T-helper 1 cell (primary cell): ENCODE measurements around the gene USP17L24.
"Not testable (repeated sequence)": the region's sequence is repeated elsewhere in the genome, so short reads cannot be mapped to it uniquely, and the experiment has no call there.

Experiments used
- DNase-seq, 5 donors: peaks; one replicate each; pipeline ENCODE4 v3.0.0-alpha.2; 2012 to 2020
- total RNA-seq, 4 donors: gene quantifications; one replicate each; lab custom pipeline; 2026; lab: John Stamatoyannopoulos, UW

Gene USP17L24, protein sequence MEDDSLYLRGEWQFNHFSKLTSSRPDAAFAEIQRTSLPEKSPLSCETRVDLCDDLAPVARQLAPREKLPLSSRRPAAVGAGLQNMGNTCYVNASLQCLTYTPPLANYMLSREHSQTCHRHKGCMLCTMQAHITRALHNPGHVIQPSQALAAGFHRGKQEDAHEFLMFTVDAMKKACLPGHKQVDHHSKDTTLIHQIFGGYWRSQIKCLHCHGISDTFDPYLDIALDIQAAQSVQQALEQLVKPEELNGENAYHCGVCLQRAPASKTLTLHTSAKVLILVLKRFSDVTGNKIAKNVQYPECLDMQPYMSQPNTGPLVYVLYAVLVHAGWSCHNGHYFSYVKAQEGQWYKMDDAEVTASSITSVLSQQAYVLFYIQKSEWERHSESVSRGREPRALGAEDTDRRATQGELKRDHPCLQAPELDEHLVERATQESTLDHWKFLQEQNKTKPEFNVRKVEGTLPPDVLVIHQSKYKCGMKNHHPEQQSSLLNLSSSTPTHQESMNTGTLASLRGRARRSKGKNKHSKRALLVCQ
- total RNA-seq: 0 reads per million in 4 donors

DNA sequence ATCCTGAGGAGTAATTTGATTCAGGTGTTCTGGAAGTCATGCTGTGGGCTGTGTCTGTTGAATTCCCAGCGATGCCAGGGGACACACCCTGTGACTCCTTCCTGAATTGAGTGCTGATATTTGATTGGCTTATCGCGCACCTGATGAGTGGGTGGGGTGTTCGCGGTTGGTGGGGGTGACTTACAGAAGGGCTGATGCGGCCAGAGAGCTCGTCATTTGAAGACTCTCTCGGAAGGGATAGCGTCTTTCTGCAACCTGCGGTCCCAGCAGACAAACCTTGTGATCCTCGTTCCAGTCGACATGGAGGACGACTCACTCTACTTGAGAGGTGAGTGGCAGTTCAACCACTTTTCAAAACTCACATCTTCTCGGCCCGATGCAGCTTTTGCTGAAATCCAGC is at the start of gene USP17L24:
Gene USP17L24, plus strand, starts transcription at position 301 of the 400 bp plus-strand sequence. Its CDS starts 0 bp downstream, at position 301.
- not testable (repeated sequence) for DNase-seq

DNA sequence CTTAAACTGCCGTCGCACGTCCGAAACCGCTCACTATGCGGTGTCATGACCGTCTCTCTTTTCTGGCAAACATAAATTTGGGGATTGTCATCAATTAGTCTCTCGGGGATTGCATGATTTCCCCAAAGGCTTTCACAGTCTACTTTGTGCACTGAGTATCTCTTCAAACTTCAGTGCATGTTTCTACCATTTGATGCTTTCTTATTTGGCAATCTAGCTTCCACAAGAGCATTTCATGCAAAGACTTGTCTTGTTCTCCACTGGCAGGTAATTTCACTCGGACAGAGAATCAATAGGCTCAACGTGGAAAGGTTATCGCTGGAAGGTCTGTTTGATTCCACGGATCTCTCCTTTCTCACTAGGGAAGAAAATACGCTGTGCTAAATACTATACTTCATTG is 774 bp upstream of the USP17L24 start:
- DNase-seq: not testable (repeated sequence)

GRCh38 chr4:9329611-9330010 is 4.6 kb downstream of the USP17L24 start, which contains the start of gene USP17L25:
Gene USP17L25, plus strand, starts transcription at chr4:9329911. Its CDS starts 0 bp downstream, at chr4:9329911.
- DNase-seq: not testable (repeated sequence)

GRCh38 chr4:9334358-9334757 is 9.4 kb downstream of the USP17L24 start, which contains the start of gene USP17L26:
Gene USP17L26, plus strand, starts transcription at chr4:9334658. Its CDS starts 0 bp downstream, at chr4:9334658.
- not testable (repeated sequence) for DNase-seq

GRCh38 chr4:9339103-9339502 is 14.1 kb downstream of the USP17L24 start, which contains the start of gene USP17L5:
Gene USP17L5, plus strand, starts transcription at chr4:9339403. Its CDS starts 0 bp downstream, at chr4:9339403.
- DNase-seq: not testable (repeated sequence)

- not testable (repeated sequence) for DNase-seq
Measured at GRCh38 chr4:9343848-9344247, 18.9 kb downstream of the USP17L24 start, which contains the start of gene USP17L27. Gene USP17L27, plus strand, starts transcription at chr4:9344148. Its CDS starts 0 bp downstream, at chr4:9344148.

GRCh38 chr4:9348593-9348992 is 23.6 kb downstream of the USP17L24 start, which contains the start of gene USP17L28:
Gene USP17L28, plus strand, starts transcription at chr4:9348893. Its CDS starts 0 bp downstream, at chr4:9348893.
- not testable (repeated sequence) for DNase-seq

- not testable (repeated sequence) for DNase-seq
Measured at GRCh38 chr4:9350866-9351265, 25.9 kb downstream of the USP17L24 start.

DNA sequence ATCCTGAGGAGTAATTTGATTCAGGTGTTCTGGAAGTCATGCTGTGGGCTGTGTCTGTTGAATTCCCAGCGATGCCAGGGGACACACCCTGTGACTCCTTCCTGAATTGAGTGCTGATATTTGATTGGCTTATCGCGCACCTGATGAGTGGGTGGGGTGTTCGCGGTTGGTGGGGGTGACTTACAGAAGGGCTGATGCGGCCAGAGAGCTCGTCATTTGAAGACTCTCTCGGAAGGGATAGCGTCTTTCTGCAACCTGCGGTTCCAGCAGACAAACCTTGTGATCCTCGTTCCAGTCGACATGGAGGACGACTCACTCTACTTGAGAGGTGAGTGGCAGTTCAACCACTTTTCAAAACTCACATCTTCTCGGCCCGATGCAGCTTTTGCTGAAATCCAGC is 28.4 kb downstream of the USP17L24 start, which contains the start of gene USP17L29:
Gene USP17L29, plus strand, starts transcription at position 301 of the 400 bp plus-strand sequence. Its CDS starts 0 bp downstream, at position 301.
- not testable (repeated sequence) for DNase-seq

DNA sequence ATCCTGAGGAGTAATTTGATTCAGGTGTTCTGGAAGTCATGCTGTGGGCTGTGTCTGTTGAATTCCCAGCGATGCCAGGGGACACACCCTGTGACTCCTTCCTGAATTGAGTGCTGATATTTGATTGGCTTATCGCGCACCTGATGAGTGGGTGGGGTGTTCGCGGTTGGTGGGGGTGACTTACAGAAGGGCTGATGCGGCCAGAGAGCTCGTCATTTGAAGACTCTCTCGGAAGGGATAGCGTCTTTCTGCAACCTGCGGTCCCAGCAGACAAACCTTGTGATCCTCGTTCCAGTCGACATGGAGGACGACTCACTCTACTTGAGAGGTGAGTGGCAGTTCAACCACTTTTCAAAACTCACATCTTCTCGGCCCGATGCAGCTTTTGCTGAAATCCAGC is 37.9 kb downstream of the USP17L24 start, which contains the start of gene USP17L30:
Gene USP17L30, plus strand, starts transcription at position 301 of the 400 bp plus-strand sequence. Its CDS starts 0 bp downstream, at position 301.
- not testable (repeated sequence) for DNase-seq
